Epithelial cell of esophagus (primary cell): Measurements from ENCODE around the gene CFAP251.
"Not testable (repeated sequence)": the region's sequence is repeated elsewhere in the genome, so short reads cannot be mapped to it uniquely, and the experiment has no call there.

Experiments
- DNase-seq: peaks from one replicate; pipeline ENCODE4 v3.0.0; 2010; ENCODE audit warnings: low read depth
- H3K4me3 ChIP-seq: 2 replicates; pipeline ENCODE4 v1.5.1; 2011; ENCODE audit warnings: mild to moderate bottlenecking, low read length, control low read depth
- CTCF ChIP-seq: IDR thresholded peaks from 2 replicates; pipeline ENCODE4 v1.5.1; 2011; ENCODE audit warnings: low read depth, mild to moderate bottlenecking, low read length, control low read depth, inconsistent platforms; ENCODE audit not compliant: insufficient read depth; ENCODE audit errors: missing control alignments

Gene CFAP251

GRCh38 chr12:121883315-121883660 lies 35.1 kb upstream of the CFAP251 start:
- H3K4me3 ChIP-seq: no peak overlapping the region
- no peak for DNase-seq
- TF ChIP-seq CTCF: no peak

GRCh38 chr12:121885129-121885528 lies 33.3 kb upstream of the CFAP251 start:
- H3K4me3 ChIP-seq: not testable (repeated sequence)
- peak; percentile 56 for DNase-seq

- no peak for TF ChIP-seq CTCF
- H3K4me3 ChIP-seq: peak overlapping the region; percentile 63
- no peak for DNase-seq
Observed at GRCh38 chr12:121888083-121888477, 30.3 kb upstream of the CFAP251 start.

GRCh38 chr12:121888478-121889273 lies 29.7 kb upstream of the CFAP251 start, which contains the start of gene PSMD9:
TSS of gene PSMD9 (plus strand) at chr12:121888790. CDS start at chr12:121888857, 67 bp downstream.
- peak; percentile 99 for DNase-seq
- H3K4me3 ChIP-seq: peak within 1 kb of the TSS; percentile 63
- TF ChIP-seq CTCF: peak; percentile 76

- H3K4me3 ChIP-seq: peak overlapping the region; percentile 63
- DNase-seq: no peak
- no peak for TF ChIP-seq CTCF
Observed at GRCh38 chr12:121889274-121889624, 29.1 kb upstream of the CFAP251 start.

GRCh38 chr12:121889661-121890060 lies 28.7 kb upstream of the CFAP251 start:
- DNase-seq: not testable (repeated sequence)
- peak overlapping the region; percentile 63 for H3K4me3 ChIP-seq

- TF ChIP-seq CTCF: no peak
- H3K4me3 ChIP-seq: no peak overlapping the region
- no peak for DNase-seq
Observed at GRCh38 chr12:121892673-121893561, 25.5 kb upstream of the CFAP251 start.
